ENCODE measurements around the gene NKD1.

Gene NKD1

DNA sequence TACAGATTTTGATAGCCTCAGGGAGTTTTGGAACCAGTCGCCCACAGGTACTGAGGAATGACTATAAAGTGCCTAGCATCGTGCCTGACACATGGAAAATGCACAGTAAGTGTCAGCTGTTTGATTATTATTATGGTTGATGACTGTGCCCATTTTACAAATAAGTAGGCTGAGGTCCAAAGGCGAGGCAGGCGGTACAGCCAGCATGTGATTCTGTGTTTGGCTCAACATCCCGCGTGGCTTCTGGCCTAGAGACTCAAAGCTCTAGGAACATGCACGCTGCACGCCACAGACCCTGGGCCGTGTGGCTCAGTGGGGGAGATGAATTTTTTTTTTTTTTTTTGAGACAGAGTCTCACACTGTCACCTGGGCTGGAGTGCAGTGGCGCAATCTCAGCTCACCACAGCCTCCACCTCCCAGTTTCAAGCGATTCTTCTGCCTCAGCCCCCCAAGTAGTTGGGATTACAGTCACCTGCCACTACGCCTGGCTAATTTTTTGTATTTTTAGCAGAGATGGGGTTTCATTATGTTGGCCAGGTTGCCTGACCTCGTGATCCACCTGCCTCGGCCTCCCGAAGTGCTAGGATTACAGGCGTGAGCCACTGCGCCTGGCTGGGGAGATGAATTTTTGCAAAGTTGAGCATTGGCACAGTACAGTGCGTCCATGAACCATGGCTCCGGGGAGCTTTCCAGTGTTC lies 57.7 kb downstream of the NKD1 start:
- Histone ChIP-seq H3K27ac (ENCODE audit: low read length) (no peak overlapping the region), H3K9ac (ENCODE audit: low read length) (no peak overlapping the region), H3K4me1 (ENCODE audit: low read length) (peaks cover 4% of the 10 kb centered on the region; the same call in 1 of the 2 replicates), H3K79me2 (ENCODE audit: low read length) (no peaks in the 10 kb centered on the region), H3K4me3 (ENCODE audit: low read length) (no peak overlapping the region), H3K9me3 (ENCODE audit: insufficient read depth, low read length) (no peaks in the 10 kb centered on the region), H4K20me1 (ENCODE audit: insufficient read depth, low read length) (no peaks in the 10 kb centered on the region), H2AFZ (ENCODE audit: low read depth, low read length) (no peak overlapping the region), H3K36me3 (replicated peaks; ENCODE audit: low read depth, low read length) (no peaks in the 10 kb centered on the region), H3K27me3 (ENCODE audit: low read depth, low read length) (no peaks in the 10 kb centered on the region), H3K4me2 (ENCODE audit: low read length) (no peak overlapping the region)
- TF ChIP-seq EZH2phosphoT487 (IDR thresholded peaks at IDR 0.05; ENCODE audit: low read depth): no peak
- TF ChIP-seq, protein P1, sequence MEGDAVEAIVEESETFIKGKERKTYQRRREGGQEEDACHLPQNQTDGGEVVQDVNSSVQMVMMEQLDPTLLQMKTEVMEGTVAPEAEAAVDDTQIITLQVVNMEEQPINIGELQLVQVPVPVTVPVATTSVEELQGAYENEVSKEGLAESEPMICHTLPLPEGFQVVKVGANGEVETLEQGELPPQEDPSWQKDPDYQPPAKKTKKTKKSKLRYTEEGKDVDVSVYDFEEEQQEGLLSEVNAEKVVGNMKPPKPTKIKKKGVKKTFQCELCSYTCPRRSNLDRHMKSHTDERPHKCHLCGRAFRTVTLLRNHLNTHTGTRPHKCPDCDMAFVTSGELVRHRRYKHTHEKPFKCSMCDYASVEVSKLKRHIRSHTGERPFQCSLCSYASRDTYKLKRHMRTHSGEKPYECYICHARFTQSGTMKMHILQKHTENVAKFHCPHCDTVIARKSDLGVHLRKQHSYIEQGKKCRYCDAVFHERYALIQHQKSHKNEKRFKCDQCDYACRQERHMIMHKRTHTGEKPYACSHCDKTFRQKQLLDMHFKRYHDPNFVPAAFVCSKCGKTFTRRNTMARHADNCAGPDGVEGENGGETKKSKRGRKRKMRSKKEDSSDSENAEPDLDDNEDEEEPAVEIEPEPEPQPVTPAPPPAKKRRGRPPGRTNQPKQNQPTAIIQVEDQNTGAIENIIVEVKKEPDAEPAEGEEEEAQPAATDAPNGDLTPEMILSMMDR (IDR thresholded peaks at IDR 0.05; ENCODE audit: low read depth, low read length): no peak

GRCh38 chr16:50606431-50607050 lies 58.3 kb downstream of the NKD1 start:
- Histone ChIP-seq H3K9ac (ENCODE audit: low read length) (no peak overlapping the region), H4K20me1 (ENCODE audit: insufficient read depth, low read length) (no peaks in the 10 kb centered on the region), H3K27me3 (ENCODE audit: low read depth, low read length) (no peaks in the 10 kb centered on the region), H3K4me1 (ENCODE audit: low read length) (peaks cover 4% of the 10 kb centered on the region; the same call in 1 of the 2 replicates), H3K79me2 (ENCODE audit: low read length) (no peaks in the 10 kb centered on the region), H3K9me3 (ENCODE audit: insufficient read depth, low read length) (no peaks in the 10 kb centered on the region), H3K4me2 (ENCODE audit: low read length) (no peak overlapping the region), H3K4me3 (ENCODE audit: low read length) (no peak overlapping the region), H2AFZ (ENCODE audit: low read depth, low read length) (no peak overlapping the region), H3K27ac (ENCODE audit: low read length) (no peak overlapping the region), H3K36me3 (replicated peaks; ENCODE audit: low read depth, low read length) (no peaks in the 10 kb centered on the region)
- TF ChIP-seq, protein P1 (IDR thresholded peaks at IDR 0.05; ENCODE audit: low read depth, low read length): no peak
- TF ChIP-seq EZH2phosphoT487 (IDR thresholded peaks at IDR 0.05; ENCODE audit: low read depth): no peak

- Histone ChIP-seq H4K20me1 (ENCODE audit: insufficient read depth, low read length) (no peaks in the 10 kb centered on the region), H3K79me2 (ENCODE audit: low read length) (no peaks in the 10 kb centered on the region), H3K9me3 (ENCODE audit: insufficient read depth, low read length) (no peaks in the 10 kb centered on the region), H3K9ac (ENCODE audit: low read length) (no peak overlapping the region), H3K4me3 (ENCODE audit: low read length) (no peak overlapping the region), H3K27me3 (ENCODE audit: low read depth, low read length) (no peaks in the 10 kb centered on the region), H3K27ac (ENCODE audit: low read length) (no peak overlapping the region), H3K36me3 (replicated peaks; ENCODE audit: low read depth, low read length) (no peaks in the 10 kb centered on the region), H2AFZ (ENCODE audit: low read depth, low read length) (no peak overlapping the region), H3K4me1 (ENCODE audit: low read length) (peaks cover 4% of the 10 kb centered on the region; the same call in 1 of the 2 replicates), H3K4me2 (ENCODE audit: low read length) (no peak overlapping the region)
- TF ChIP-seq, protein P1 (IDR thresholded peaks at IDR 0.05; ENCODE audit: low read depth, low read length): no peak
- TF ChIP-seq EZH2phosphoT487 (IDR thresholded peaks at IDR 0.05; ENCODE audit: low read depth): no peak
Measured at GRCh38 chr16:50607051-50607431, 58.8 kb downstream of the NKD1 start.

DNA sequence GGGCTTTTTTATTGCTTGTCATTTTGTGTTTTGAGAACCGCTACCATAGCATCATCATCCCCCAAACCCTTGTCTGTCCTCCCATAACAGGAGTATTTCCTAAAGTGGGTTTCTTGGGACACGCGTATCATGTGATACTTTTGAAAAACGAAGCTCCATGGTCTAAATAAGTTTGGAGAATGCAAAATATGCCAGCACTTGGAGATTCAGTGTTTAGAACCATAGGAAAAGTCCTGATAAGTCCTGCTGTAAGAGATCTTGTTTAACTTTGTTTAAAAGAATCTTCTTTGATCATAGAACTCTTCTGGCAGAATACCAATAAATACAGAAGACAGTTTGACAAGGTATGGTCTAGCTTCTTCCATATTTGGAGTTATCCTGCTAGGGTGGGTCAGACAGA lies 59.3 kb downstream of the NKD1 start:
- Histone ChIP-seq H3K9me3 (ENCODE audit: insufficient read depth, low read length) (no peaks in the 10 kb centered on the region), H3K4me2 (ENCODE audit: low read length) (no peak overlapping the region), H3K36me3 (replicated peaks; ENCODE audit: low read depth, low read length) (no peaks in the 10 kb centered on the region), H3K4me3 (ENCODE audit: low read length) (no peak overlapping the region), H4K20me1 (ENCODE audit: insufficient read depth, low read length) (no peaks in the 10 kb centered on the region), H3K9ac (ENCODE audit: low read length) (no peak overlapping the region), H3K4me1 (ENCODE audit: low read length) (peaks cover 4% of the 10 kb centered on the region; the same call in 1 of the 2 replicates), H3K79me2 (ENCODE audit: low read length) (no peaks in the 10 kb centered on the region), H3K27me3 (ENCODE audit: low read depth, low read length) (no peaks in the 10 kb centered on the region), H2AFZ (ENCODE audit: low read depth, low read length) (no peak overlapping the region), H3K27ac (ENCODE audit: low read length) (no peak overlapping the region)
- TF ChIP-seq, protein P1 (IDR thresholded peaks at IDR 0.05; ENCODE audit: low read depth, low read length): no peak
- TF ChIP-seq EZH2phosphoT487 (IDR thresholded peaks at IDR 0.05; ENCODE audit: low read depth): no peak
